HG02571 (cell line): Measurements from ENCODE around the gene PRPF6.
"Not testable (repeated sequence)": the region's sequence is repeated elsewhere in the genome, so short reads cannot be mapped to it uniquely, and the experiment has no call there.

Experiments
- ATAC-seq: cut with Tn5 transposase; IDR thresholded peaks from one replicate; pipeline ENCODE4 v1.9.1; 2021; ENCODE audit warnings: mild to moderate bottlenecking, moderate library complexity; ENCODE audit not compliant: unreplicated experiment

PRPF6 gene

DNA sequence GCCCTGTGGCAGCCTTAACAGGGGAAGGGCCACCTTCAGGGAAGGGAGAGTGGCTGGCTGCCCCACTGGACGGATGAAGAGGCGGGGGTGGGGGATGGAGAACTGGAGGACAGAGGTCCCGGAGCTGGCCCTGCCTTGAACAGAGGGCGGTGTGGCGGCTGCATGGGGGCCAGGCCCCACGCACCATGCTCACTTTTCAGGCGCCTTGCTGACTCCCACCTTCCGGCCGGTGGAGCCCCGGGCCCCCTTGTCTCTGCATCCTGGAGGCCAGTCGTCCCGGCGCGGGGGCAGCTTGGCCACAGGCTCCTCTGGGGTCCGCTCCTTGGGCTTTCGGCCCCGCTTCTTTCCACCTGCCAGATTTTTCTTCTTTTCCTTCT is 21.2 kb upstream of the PRPF6 start:
- ATAC-seq: no peak

DNA sequence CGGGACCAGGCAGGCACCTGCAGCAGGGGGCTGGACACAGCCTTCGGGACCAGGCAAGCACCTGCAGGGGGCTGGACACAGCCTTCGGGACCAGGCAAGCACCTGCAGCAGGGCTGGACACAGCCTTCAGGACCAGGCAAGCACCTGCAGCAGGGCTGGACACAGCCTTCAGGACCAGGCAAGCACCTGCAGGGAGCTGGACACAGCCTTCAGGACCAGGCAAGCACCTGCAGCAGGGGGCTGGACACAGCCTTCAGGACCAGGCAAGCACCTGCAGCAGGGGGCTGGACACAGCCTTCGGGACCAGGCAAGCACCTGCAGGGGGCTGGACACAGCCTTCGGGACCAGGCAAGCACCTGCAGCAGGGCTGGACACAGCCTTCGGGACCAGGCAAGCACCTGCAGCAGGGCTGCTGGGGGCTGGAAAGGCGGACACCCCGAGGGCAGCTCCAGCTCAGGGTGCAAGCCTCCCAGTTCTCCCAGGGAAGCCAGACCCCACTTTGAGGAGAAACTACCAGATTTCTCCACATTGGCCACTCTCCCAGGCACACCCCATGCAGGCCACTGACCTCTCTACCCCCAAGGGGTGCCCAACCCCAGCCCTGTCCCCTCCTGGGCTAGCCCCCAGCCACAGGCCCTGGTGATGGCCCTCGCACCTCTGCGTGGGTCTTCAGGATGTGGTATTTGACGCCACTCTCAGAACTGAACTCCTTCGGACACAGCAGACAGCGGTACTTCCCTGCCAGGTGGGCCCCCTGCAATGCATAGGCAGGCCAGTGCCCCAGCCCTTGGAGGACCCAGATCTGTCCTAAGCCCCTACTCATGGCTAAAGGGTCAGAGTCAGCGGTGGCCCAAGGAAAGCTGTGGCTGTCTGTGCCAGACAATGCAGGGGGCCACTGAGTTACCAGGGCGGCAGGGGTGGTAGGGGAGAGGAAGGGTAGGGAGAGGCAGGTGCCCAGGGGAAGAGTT is 20.0 kb upstream of the PRPF6 start:
- not testable (repeated sequence) for ATAC-seq

DNA sequence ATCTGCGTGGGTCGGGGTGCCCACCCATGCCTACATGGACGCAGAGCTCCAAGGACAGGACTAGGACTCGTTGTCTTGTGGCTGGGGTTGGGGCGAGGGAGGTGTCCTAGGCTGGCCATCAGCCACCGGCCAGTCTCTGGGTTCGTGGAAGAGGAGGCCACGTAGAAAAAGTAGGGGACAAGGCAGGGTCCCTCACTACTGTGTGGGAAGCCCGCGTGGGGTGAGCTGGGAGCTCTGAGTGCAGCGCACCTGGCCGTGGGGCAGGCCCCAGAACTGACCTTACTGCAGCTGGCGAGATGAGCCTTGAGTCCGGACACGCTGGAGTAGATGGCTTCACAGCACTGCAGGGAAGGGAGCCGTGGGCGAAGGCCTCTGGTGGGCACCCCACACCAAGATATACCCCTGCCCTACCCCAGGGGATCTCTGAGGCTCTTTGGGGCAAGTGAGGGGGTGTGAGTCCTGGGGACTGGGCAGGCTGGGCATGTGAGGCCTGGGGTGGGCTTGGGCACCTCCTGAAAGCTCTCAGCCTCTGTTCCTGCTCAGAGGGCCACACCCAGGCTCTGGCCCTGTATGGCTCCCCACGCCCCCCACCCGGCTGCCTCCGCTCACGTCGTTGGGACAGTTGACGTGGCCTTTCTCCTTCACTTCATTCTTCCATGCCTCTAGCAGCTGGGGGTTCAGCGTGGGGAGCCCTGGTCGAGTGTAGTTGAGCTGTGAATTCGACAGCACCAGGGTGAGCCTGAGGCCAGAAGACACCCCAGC is 19.1 kb upstream of the PRPF6 start:
- ATAC-seq: no peak

DNA sequence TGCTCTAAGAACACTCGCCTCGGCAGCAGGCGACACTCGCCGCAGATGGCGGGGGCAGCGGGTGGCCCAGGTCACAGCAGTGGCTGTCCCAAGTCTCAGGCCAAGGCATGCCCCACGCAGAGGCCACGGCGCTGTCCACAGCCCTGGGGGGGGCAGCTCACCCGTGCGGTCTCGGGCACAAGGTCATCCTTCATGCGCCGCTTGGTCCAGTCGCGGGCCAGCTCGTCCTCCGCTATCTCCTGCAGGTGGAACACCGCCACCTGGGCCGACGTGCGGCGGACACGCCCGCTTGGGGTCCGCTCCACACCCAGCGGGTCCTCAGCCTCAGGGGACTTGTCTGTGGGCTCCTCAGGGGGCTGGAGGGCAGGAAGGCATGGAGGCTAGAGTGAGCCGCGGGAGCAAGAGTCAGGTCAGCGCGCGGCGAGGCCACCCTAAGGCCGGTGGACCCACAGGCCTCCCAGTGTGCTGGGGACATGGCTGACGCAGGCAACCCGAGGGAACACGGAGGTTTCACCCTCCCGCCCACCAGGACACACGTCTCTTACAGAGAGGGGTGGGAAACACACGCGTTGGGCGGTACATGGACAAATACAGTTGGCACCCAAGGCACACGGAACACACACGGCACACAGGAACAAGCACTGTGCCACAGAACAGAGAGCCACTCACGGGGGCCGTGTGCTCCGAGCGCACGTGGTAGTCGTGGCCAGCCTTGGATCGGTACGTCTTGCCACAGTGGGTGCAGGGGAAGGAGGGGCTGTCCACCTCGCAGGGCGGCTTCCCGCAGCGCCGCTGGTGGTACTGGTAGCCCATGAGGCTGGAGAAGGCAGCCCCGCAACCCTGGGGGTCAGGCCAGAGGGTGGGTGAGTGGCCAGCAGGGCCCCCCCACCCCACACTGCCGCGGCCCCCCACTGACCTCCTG is 18.2 kb upstream of the PRPF6 start:
- ATAC-seq: no peak

DNA sequence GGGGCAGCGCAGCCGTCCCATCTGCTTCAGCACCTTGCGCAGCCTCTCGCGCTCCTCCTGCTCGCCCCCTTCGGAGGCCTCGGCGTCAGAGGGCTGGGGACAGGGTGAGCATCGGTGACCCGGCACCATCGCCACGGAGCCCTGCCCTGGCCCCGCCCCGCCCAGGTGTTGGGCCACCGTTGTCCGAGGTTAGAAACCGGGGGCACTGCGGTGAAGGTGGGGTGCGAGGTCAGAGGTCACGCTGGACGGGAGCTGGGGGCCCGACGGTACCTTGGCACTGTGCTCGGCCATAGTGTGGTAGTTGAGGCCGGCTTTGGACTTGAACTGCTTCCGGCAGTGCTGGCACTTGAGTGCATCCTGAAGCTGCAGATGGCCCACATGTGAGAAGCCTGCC is 17.6 kb upstream of the PRPF6 start:
- no peak for ATAC-seq

DNA sequence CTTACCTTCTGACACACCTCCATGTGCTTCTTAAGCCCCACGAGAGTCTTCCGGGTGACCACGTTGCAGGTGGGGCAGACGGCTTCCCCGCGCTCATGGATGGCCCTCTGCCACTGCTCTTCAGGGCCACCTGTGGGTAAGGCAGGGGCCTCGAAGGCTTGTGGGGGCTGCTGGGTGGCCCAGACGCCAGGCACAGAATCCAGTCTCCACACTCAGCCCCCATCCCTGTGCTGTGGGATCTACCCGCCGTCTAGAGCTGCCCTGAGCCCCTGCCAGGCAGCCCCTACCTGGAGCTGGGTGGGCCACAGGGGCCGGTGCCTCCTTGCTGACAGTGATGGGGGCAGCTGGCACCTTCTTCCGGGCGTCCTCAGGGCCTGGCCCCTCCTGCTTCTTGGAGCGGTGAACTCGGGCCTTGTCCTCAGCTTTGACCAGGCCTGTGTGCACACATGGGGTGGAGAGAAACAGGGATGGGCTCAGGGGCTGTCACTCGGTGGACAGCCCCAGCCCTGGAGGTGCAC is 17.1 kb upstream of the PRPF6 start:
- ATAC-seq: no peak

DNA sequence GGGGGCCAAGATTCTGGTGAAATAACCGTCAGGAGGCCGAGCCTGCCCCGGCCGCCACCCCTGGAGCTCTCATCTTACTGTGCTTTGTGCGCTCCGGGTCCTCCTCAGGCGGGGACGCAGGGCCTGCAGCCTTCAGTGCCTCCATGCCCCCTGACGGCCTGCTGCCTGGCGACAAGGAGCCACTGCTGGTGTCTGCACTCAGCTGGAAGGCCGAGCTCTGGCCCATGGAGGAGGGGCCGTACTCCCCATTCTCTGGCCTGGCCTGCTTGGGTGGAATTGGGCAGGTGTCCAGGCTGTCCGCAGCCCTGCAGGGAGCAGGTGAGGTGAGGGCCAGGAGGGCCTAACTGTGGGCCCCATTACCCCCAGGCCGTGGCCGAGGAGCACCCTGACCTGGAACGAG is 16.5 kb upstream of the PRPF6 start:
- no peak for ATAC-seq

DNA sequence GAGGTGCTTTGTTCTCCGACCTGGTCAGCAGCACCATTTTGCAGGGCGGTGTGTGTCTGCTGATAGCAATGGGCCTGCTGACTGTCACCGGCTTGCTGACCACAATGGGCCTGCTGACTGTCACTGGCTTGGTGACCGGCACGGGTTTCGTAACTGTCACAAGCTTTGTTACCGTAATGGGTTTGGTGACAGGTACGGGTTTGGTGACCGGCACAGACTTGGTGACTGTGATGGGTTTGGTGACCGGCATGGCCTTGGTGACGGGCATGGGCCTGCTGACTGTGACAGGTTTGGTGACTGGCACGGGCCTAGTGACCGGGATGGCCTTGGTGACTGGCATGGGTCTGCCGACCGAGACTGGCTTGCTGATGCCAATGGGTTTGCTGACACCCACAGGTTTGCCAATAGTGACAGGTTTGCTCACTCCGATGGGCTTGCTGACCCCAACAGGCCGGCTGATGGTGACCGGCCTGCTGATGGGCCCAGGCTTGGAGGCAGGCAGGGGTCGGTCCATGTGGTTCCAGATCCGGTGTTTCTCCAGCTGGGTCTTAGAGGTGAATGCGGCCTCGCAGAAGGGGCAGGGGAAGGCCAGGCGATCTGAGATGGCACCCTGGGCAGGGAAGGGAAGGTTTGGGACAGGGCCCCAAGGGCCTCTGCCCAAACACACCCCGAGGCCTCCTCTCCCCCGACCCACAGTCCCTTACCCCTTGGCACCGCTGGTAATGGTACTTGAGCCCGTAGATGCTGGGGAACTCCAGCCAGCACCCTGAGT is 14.6 kb upstream of the PRPF6 start:
- no peak for ATAC-seq

DNA sequence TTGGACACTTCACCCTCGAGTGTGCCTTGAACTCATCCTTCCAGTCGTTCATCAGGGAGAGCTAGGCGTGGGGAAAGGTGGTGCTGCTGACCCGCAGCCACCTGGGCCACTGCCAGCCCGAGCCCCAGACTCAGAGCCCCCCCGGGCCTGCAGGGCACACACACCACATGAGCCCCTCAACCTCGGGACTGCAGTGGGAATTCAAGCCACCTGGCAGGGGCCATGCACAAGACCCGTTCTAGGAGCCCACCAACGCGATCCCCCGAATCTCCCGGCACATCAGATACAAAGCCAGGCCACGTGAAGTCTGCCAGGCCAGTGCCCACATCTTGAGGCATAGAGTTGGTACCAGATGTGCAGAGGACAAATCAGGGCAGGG is 14.0 kb upstream of the PRPF6 start:
- ATAC-seq: no peak

DNA sequence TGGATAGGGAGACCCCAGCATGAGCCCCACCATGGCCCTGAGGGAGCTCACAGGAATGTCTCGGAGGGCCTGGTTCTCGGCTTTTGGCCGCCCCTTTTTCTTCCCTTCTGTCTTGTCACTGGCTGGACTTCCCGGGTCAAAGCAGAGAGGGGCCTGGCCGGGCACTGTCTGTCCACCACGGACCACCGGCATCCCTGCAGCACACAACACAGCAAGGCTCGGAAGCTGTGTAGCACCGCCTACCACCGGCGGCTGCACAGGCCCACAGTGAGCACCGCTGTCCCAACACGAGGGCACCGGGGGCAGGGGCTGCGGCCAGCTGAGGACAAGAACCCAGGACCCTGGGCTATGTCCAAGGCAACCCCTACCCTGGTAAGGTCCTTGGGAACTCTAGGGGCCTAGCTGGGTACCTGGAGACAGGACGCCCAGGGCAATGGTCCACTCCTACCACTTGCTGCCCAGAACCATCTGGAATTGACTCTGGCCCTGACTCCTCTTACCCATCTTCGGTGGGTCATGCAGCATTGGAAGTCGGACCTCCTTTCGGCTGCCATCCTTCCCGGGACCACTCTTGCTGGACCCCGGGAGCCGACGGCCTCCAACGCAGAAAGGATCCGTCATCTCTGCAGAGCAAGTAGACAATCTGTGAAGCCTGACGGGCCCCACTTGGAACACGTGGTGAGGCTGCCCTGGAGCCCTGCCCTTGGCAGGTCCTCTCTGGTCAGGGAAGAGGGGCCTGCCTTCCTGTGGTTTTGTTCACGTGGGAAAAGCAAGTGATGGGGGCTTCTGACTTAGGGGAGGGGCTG is 13.4 kb upstream of the PRPF6 start:
- ATAC-seq: no peak

DNA sequence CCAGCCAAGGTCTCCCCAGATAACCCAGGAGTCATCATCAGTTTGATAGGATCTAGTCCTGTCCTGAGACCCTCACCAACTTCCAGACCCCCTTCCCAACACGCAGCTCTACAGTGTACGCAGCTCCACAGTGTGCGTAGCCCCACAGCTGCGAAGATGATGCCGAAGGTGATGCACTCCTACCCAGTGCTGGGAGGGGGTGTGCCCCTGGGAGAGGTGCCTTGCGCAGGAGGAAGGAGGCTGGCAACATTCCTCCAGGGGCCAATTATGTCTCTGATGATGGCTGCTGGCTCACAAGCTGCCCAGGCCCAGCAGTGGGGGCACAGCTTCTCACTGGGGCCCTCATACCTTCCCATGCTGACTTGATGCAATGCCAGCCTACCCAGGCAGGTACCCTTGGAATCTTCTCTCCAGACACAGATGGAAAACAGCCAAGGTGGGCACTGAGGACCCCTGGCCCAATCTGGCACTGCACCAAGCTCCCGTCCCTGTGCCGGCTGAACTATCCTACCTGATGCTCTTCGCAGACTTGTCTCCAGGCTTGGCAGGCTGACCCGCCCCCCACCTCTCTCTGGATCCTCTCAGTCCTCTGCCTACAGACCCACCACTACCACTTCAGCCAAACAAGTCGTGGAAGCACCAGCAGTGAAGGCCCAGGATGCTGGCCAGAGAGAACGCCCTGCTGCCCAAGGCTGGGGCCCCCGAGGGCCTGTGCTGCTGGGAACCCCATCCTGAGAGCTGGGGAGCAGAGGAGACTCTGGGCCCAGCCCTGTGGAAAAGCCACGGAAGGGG is 12.6 kb upstream of the PRPF6 start:
- no peak for ATAC-seq

DNA sequence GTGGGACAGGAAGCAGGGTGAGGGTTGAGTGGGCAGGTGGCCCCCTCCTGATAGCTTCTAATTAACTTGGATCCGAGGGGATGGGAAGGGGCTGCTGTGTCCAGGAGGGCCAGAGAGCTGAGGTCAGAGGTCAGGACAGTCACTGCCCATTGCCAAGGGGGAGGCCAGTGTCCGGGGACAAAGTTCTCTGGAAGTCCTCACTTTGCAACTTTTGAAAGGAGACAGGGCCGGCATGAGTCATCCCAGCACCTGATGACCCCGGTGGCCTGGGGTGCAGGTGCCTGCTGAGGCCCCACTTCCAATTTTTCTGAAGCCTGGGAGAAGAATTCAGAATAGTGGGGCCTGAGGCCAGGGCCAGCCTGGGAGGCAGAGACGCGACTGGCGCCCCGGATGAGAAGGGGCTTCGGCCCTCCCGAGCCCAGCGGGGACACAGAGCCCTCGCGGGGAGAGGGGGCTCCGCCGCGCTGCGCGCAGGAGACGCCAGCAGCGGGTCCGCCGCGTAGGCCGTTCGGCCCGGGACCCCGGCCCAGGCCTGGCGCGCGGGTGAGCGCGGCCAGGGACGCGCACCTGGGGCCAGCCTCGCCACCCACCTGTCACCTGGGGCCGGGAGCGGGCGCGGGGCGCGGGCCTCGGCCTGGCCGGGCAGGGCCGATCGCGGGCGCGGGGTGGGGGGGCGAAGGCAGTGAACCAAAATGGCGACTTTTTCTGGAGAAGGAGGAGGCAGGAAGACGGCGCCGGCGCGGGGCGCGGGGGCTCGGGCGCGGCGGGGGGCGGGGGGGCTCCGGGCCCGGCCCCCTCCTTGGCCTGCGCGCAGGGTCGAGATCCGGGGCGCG is 11.8 kb upstream of the PRPF6 start:
- ATAC-seq: no peak

DNA sequence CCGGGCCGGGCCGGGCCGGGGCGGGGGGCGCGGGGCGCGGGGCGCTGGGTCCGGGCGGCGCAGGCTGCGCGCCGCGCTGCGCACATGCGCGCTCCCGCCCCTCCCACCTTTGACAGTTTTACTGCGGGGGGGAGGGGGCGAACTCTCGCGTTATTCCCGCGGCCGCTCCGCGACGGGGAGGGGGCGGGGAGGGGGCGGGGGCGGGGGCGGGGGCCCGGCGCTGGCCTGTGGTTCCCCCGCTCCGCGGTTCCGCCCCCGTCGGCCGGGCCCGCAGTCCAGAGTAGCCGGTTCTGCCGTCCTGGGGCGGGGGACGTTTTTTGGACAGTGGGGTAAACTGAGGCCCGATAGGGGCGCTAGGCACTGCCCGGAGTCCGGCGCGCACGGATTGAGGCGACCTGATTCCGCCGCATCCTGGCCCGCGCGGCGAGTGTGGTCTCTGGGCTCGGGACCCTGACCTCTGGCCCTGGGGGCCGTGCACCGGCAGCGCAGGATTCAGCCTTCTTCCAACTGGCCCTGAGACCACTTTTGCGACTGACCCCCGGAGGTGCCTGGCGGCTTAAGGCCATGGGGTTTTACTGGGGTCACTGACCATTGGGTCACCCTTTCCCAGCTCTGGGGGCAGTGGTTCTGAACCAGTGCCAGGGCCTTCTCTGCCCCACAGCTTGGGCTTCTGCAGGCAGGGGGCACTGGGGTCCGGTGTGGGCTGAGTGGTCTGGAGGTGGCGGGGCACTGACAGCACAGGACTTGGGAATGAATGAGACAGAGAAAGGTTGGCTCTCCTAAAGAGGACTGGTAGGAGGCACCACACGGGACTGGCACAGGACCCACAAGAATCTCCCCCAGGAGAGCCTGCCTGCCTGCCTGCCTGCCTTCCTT is 10.9 kb upstream of the PRPF6 start, which contains the start of gene ZNF512B:
Gene ZNF512B, minus strand, starts transcription at position 93 of the 876 bp plus-strand sequence. CDS start 1,980 bp downstream, outside the sequence.
- no peak for ATAC-seq

DNA sequence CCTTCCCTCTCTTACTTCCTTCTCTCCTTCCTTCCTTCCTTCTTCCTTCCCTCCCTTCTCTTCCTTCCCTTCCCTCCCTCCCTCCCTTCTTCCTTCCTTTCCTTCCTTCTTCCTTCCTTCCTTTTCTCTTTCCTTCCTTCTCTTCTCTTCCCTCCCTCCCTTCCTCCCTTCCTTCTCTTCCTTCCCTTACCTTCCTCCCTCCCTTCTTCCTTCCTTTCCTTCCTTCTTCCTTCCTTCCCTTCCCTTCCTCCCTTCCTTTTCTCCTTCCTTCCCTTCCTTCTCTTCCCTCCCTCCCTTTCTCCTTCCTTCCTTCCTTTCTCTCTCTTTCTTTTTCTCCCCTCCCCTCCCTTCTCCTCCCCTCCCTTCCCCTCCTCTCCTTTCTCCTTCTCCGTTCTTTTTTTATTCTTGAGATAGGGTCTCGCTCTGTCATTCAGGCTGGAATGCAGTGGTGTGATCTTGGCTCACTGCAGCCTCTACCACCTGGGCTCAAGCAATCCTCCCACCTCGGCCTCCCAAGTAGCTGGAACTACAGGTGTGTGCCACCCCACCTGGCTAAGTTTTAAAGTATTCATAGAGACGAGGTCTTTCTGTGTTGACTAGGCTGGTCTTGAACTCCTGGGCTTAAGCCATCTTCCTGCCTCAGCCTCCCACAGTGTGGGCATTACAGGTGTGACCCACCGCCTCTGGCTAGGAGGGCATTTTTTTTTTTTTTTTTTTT is 10.1 kb upstream of the PRPF6 start:
- ATAC-seq: no peak

DNA sequence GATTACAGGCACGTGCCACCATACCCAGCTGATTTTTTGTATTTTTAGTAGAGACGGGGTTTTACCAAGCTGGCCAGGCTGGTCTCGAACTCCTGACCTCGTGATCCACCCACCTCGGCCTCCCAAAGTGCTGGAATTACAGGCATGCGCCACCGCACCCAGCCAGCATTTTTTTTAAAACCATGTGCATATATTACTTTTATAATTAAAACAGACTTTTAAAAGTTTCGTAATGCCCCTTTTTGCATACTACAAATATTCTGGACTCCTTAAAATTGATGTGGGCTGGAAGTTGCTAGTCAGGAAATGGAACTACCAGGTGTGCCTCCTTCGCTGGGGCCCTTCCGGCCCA is 9.0 kb upstream of the PRPF6 start:
- ATAC-seq: not testable (repeated sequence)
